ENCODE results near the gene LIN28B.

LIN28B gene

GRCh38 chr6:105015482-105015881 is 58.6 kb downstream of the LIN28B start:
- no peak for DNase-seq

GRCh38 chr6:105019285-105019684 is 62.4 kb downstream of the LIN28B start:
- DNase-seq: no peak

- no peak for DNase-seq
Measured at GRCh38 chr6:105021399-105021798, 64.5 kb downstream of the LIN28B start.

GRCh38 chr6:105022416-105022815 is 65.5 kb downstream of the LIN28B start:
- no peak for DNase-seq

GRCh38 chr6:105024803-105025202 is 67.9 kb downstream of the LIN28B start:
- no peak for DNase-seq

- no peak for DNase-seq
Measured at GRCh38 chr6:105028898-105029297, 72.0 kb downstream of the LIN28B start.

- DNase-seq: no peak
Measured at GRCh38 chr6:105029581-105029980, 72.7 kb downstream of the LIN28B start.

- no peak for DNase-seq
Measured at GRCh38 chr6:105034470-105034869, 77.6 kb downstream of the LIN28B start.

- DNase-seq: no peak
Measured at GRCh38 chr6:105035299-105035698, 78.4 kb downstream of the LIN28B start.

- DNase-seq: no peak
Measured at GRCh38 chr6:105036351-105036750, 79.4 kb downstream of the LIN28B start.

- no peak for DNase-seq
Measured at GRCh38 chr6:105038259-105038658, 81.4 kb downstream of the LIN28B start.

- no peak for DNase-seq
Measured at GRCh38 chr6:105041880-105042279, 85.0 kb downstream of the LIN28B start.

GRCh38 chr6:105042648-105043047 is 85.7 kb downstream of the LIN28B start:
- no peak for DNase-seq

GRCh38 chr6:105043979-105044378 is 87.1 kb downstream of the LIN28B start:
- no peak for DNase-seq

- no peak for DNase-seq
Measured at GRCh38 chr6:105045526-105045925, 88.6 kb downstream of the LIN28B start.

GRCh38 chr6:105051941-105052471 is 95.1 kb downstream of the LIN28B start:
- DNase-seq: no peak

- no peak for DNase-seq
Measured at GRCh38 chr6:105056646-105057045, 99.7 kb downstream of the LIN28B start.

GRCh38 chr6:105057160-105057559 is 100.3 kb downstream of the LIN28B start:
- DNase-seq: no peak

- DNase-seq: no peak
Measured at GRCh38 chr6:105058316-105058715, 101.4 kb downstream of the LIN28B start.

GRCh38 chr6:105058846-105059245 is 101.9 kb downstream of the LIN28B start:
- peak; percentile 36 for DNase-seq

- no peak for DNase-seq
Measured at GRCh38 chr6:105066233-105066632, 109.3 kb downstream of the LIN28B start.

- DNase-seq: no peak
Measured at GRCh38 chr6:105066836-105067235, 109.9 kb downstream of the LIN28B start.

- no peak for DNase-seq
Measured at GRCh38 chr6:105067329-105067728, 110.4 kb downstream of the LIN28B start.

- no peak for DNase-seq
Measured at GRCh38 chr6:105068407-105068806, 111.5 kb downstream of the LIN28B start.

- DNase-seq: no peak
Measured at GRCh38 chr6:105069821-105070445, 113.0 kb downstream of the LIN28B start.

All from MV-4-11 (cell line).